HepG2 (cell line): ENCODE results near the gene ASGR1. TPM values are rescaled to one million over a fixed set of nuclear protein-coding genes. Genes with fewer than 3 reads are reported as not detected.

Experiments used
- ATF7-NPFF ChIP-seq: sonication (generic); formaldehyde crosslinking; IDR thresholded peaks from 2 replicates; pipeline ENCODE4 v1.8.1; 2023; ENCODE audit warnings: mild to moderate bottlenecking, low read depth, missing genetic modification reagents, moderate library complexity
- ATM ChIP-seq: fragments of 450-650 bp; IDR thresholded peaks from 2 replicates; pipeline ENCODE4 v1.7.1; 2017; ENCODE audit warnings: mild to moderate bottlenecking, borderline replicate concordance
- EHMT2 ChIP-seq: fragments of 200-600 bp; sonication (generic); IDR thresholded peaks from 2 replicates; pipeline ENCODE4 v1.7.0; 2017; ENCODE audit warnings: antibody characterized with exemption, low read depth, low read length, borderline replicate concordance
- ELF3 ChIP-seq: IDR thresholded peaks from 2 replicates; pipeline ENCODE4 v1.6.1; 2016; ENCODE audit warnings: missing genetic modification reagents, missing compliant biosample characterization
- FOXK1 ChIP-seq: sonication (generic); formaldehyde crosslinking; IDR thresholded peaks from 2 replicates; pipeline ENCODE4 v1.4.0; 2020; ENCODE audit warnings: low read depth, missing genetic modification reagents, borderline replicate concordance
- HNRNPL ChIP-seq: fragments of 200-400 bp; formaldehyde crosslinking; IDR thresholded peaks from 2 replicates; pipeline ENCODE4 v1.6.1; 2017; ENCODE audit warnings: mild to moderate bottlenecking, low read depth, low read length
- IKZF4 ChIP-seq: sonication (generic); formaldehyde crosslinking; IDR thresholded peaks from 2 replicates; pipeline ENCODE4 v1.5.1; 2020; ENCODE audit warnings: borderline replicate concordance, mild to moderate bottlenecking, low read depth, missing genetic modification reagents; ENCODE audit errors: not compliant biosample characterization
- KMT2A ChIP-seq: sonication (generic); formaldehyde crosslinking; IDR thresholded peaks from 2 replicates; pipeline ENCODE4 v1.4.0; 2020; ENCODE audit warnings: missing genetic modification reagents
- MYC ChIP-seq: sonication (generic); formaldehyde crosslinking; IDR thresholded peaks from 2 replicates; pipeline ENCODE4 v1.9.0; 2021; ENCODE audit warnings: missing genetic modification reagents, borderline replicate concordance
- NFE2L1 ChIP-seq: sonication (generic); formaldehyde crosslinking; IDR thresholded peaks from 2 replicates; pipeline ENCODE4 v1.4.0; 2020; ENCODE audit warnings: missing genetic modification reagents, mild to moderate bottlenecking, borderline replicate concordance
- NR2F1 ChIP-seq, 2 experiments: fragments of 450-650 bp in 1 of 2; formaldehyde crosslinking in 1 of 2; IDR thresholded peaks; 2 replicates each; pipeline versions ENCODE4 v1.5.0 to v1.6.1; 2016 to 2020; ENCODE audit warnings: mild to moderate bottlenecking in 1 of 2, missing compliant biosample characterization in 1 of 2, missing genetic modification reagents in 1 of 2, moderate library complexity in 1 of 2
- NR2F2 ChIP-seq: IDR thresholded peaks from 2 replicates; pipeline ENCODE4 v1.6.1; 2012; ENCODE audit warnings: low read depth, inconsistent platforms, borderline replicate concordance
- RARA ChIP-seq: IDR thresholded peaks from 2 replicates; pipeline ENCODE4 v1.6.1; 2016; ENCODE audit warnings: missing genetic modification reagents, missing compliant biosample characterization
- RCOR2 ChIP-seq: IDR thresholded peaks from 2 replicates; pipeline ENCODE4 v1.6.1; 2016; ENCODE audit warnings: missing biosample characterization, missing genetic modification reagents
- SMAD1 ChIP-seq: sonication (generic); formaldehyde crosslinking; IDR thresholded peaks from 2 replicates; pipeline ENCODE4 v1.4.0; 2020; ENCODE audit warnings: missing genetic modification reagents, low read depth, mild to moderate bottlenecking, borderline replicate concordance
- SRSF9 ChIP-seq: fragments of 200-400 bp; formaldehyde crosslinking; IDR thresholded peaks from 2 replicates; pipeline ENCODE4 v1.6.1; 2018; ENCODE audit warnings: borderline replicate concordance, mild to moderate bottlenecking, low read depth, low read length; ENCODE audit not compliant: insufficient read depth, poor library complexity, severe bottlenecking
- ZC3H13 ChIP-seq: sonication (generic); formaldehyde crosslinking; IDR thresholded peaks from 2 replicates; pipeline ENCODE4 v1.8.1; 2023; ENCODE audit warnings: mild to moderate bottlenecking, missing genetic modification reagents, moderate library complexity
- ZFY ChIP-seq: sonication (generic); formaldehyde crosslinking; IDR thresholded peaks from 2 replicates; pipeline ENCODE4 v1.4.0; 2020; ENCODE audit warnings: missing genetic modification reagents
- ZNF282 ChIP-seq: fragments of 450-650 bp; IDR thresholded peaks from 2 replicates; pipeline ENCODE4 v1.6.1; 2018; ENCODE audit not compliant: partially characterized antibody
- ZNF564 ChIP-seq: sonication (generic); formaldehyde crosslinking; IDR thresholded peaks from 2 replicates; pipeline ENCODE4 v1.8.1; 2023; ENCODE audit warnings: mild to moderate bottlenecking, missing genetic modification reagents
- ZNF891 ChIP-seq: sonication (generic); formaldehyde crosslinking; IDR thresholded peaks from 2 replicates; pipeline ENCODE4 v1.5.0; 2020; ENCODE audit warnings: mild to moderate bottlenecking, missing genetic modification reagents
- polyA plus RNA-seq, 8 experiments: library from polyadenylated mRNA; depleted of rRNA in 3 of 8; stranded (reverse) in 7 of 8; unstranded in 1 of 8; fragments of >200 nt; fragmentation: Illumina TruSeq in 4 of 8; extraction: Trizol in 4 of 8; gene quantifications; 2 replicates each; pipeline versions ENCODE4 v1.2.1 to v1.2.3, GENCODE V29; 2011 to 2016; ENCODE audit warnings: low read depth in 4 of 8, missing spikeins in 1 of 8, mixed read lengths in 1 of 8; ENCODE audit not compliant: insufficient read depth in 1 of 8
- total RNA-seq, 5 experiments: library from RNA; depleted of rRNA; stranded (reverse); fragments of >200 nt; fragmentation: Illumina TruSeq; extraction: Trizol; gene quantifications; 2 replicates each; pipeline ENCODE4 v1.2.3, GENCODE V29; 2016; ENCODE audit warnings: low read depth in 1 of 5
- TF ChIP-seq, protein P1 (sequence below): sonication (generic); formaldehyde crosslinking; IDR thresholded peaks from 2 replicates; pipeline ENCODE4 v1.4.0; 2020; ENCODE audit warnings: missing genetic modification reagents
- TF ChIP-seq, protein P2 (sequence below): sonication (generic); formaldehyde crosslinking; IDR thresholded peaks from 2 replicates; pipeline ENCODE4 v1.4.0; 2020; ENCODE audit warnings: mild to moderate bottlenecking, missing genetic modification reagents, borderline replicate concordance

ASGR1 gene
- total and polyA plus RNA-seq, 2 of the 13 experiments (the other 11 are each of a cell fraction or from before 2014, with no cell fraction given), result 353 to 796 TPM

- TF ChIP-seq RCOR2 (CRISPR knock-in tag), result peak; percentile 99
- TF ChIP-seq NR2F2, result peak; percentile 77
- peak; percentile 47; the same call in 1 of the 2 replicates for TF ChIP-seq ZC3H13 (CRISPR knock-in tag)
- peak; percentile 33 for TF ChIP-seq KMT2A
- TF ChIP-seq HNRNPL, result peak; percentile 87
- TF ChIP-seq, protein P1, sequence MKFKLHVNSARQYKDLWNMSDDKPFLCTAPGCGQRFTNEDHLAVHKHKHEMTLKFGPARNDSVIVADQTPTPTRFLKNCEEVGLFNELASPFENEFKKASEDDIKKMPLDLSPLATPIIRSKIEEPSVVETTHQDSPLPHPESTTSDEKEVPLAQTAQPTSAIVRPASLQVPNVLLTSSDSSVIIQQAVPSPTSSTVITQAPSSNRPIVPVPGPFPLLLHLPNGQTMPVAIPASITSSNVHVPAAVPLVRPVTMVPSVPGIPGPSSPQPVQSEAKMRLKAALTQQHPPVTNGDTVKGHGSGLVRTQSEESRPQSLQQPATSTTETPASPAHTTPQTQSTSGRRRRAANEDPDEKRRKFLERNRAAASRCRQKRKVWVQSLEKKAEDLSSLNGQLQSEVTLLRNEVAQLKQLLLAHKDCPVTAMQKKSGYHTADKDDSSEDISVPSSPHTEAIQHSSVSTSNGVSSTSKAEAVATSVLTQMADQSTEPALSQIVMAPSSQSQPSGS, result peak; percentile 60; the same call in 1 of the 2 replicates
- peak; percentile 70 for TF ChIP-seq MYC (CRISPR knock-in tag)
- peak; percentile 64; the same call in 1 of the 2 replicates for TF ChIP-seq FOXK1 (CRISPR knock-in tag)
- no peak for TF ChIP-seq IKZF4 (CRISPR knock-in tag)
- no peak for TF ChIP-seq ZNF282
- no peak for TF ChIP-seq NFE2L1 (CRISPR knock-in tag)
- TF ChIP-seq ZNF891, result peak; percentile 15; the same call in 1 of the 2 replicates
- TF ChIP-seq ATF7-NPFF (CRISPR knock-in tag), result no peak; the same call in 1 of the 2 replicates
- no peak for TF ChIP-seq EHMT2
- TF ChIP-seq ZNF564 (CRISPR knock-in tag), result 0 out of 2 replicates have a peak, but pooled peaks have one; percentile 51
- peak; percentile 76 for TF ChIP-seq RARA (CRISPR knock-in tag)
- TF ChIP-seq ZFY (CRISPR knock-in tag), result peak; percentile 63
- TF ChIP-seq ELF3 (CRISPR knock-in tag), result peak; percentile 91
- no peak; the same call in 1 of the 2 replicates for TF ChIP-seq SMAD1 (CRISPR knock-in tag)
- TF ChIP-seq ATM, result no peak
- TF ChIP-seq NR2F1 (CRISPR knock-in tag; IDR thresholded peaks at IDR 0.05), result peak; percentile 84 to 91
- TF ChIP-seq SRSF9, result no peak
- TF ChIP-seq, protein P2, sequence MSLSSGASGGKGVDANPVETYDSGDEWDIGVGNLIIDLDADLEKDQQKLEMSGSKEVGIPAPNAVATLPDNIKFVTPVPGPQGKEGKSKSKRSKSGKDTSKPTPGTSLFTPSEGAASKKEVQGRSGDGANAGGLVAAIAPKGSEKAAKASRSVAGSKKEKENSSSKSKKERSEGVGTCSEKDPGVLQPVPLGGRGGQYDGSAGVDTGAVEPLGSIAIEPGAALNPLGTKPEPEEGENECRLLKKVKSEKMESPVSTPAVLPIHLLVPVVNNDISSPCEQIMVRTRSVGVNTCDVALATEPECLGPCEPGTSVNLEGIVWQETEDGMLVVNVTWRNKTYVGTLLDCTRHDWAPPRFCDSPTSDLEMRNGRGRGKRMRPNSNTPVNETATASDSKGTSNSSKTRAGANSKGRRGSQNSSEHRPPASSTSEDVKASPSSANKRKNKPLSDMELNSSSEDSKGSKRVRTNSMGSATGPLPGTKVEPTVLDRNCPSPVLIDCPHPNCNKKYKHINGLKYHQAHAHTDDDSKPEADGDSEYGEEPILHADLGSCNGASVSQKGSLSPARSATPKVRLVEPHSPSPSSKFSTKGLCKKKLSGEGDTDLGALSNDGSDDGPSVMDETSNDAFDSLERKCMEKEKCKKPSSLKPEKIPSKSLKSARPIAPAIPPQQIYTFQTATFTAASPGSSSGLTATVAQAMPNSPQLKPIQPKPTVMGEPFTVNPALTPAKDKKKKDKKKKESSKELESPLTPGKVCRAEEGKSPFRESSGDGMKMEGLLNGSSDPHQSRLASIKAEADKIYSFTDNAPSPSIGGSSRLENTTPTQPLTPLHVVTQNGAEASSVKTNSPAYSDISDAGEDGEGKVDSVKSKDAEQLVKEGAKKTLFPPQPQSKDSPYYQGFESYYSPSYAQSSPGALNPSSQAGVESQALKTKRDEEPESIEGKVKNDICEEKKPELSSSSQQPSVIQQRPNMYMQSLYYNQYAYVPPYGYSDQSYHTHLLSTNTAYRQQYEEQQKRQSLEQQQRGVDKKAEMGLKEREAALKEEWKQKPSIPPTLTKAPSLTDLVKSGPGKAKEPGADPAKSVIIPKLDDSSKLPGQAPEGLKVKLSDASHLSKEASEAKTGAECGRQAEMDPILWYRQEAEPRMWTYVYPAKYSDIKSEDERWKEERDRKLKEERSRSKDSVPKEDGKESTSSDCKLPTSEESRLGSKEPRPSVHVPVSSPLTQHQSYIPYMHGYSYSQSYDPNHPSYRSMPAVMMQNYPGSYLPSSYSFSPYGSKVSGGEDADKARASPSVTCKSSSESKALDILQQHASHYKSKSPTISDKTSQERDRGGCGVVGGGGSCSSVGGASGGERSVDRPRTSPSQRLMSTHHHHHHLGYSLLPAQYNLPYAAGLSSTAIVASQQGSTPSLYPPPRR (CRISPR knock-in tag), result peak; percentile 61; the same call in 1 of the 2 replicates
Measured at GRCh38 chr17:7179317-7180254, at the start of gene ASGR1 (continued).
